ENCODE results near the gene TGIF2. TPM values are rescaled to one million over a fixed set of nuclear protein-coding genes. Genes with fewer than 3 reads are reported as not detected.

Gene TGIF2
- total and polyA plus RNA-seq, 2 of the 13 experiments (the other 11 are each of a cell fraction or from before 2014, with no cell fraction given), result 41.3 to 53.9 TPM

GRCh38 chr20:36528176-36528874 is 45.1 kb upstream of the TGIF2 start:
- Histone ChIP-seq H3K27me3 (ENCODE audit: control insufficient read depth in 1 of 2, insufficient read depth in 2 of 2, low read length in 2 of 2) (no peaks in the 10 kb centered on the region), H3K27ac (ENCODE audit: extremely low read length, insufficient read depth, low read length) (no peak overlapping the region), H3K4me3 (replicated peaks in 1 of 3; ENCODE audit: insufficient read depth in 1 of 3, low read depth in 2 of 3, low read length in 3 of 3) (no peak overlapping the region), H3K4me1 (ENCODE audit: insufficient read depth, low read length) (no peaks in the 10 kb centered on the region), H3K36me3 (replicated peaks in 1 of 2; ENCODE audit: control insufficient read depth in 1 of 2, insufficient read depth in 2 of 2, low read length in 2 of 2) (peaks cover 36 to 44% of the 10 kb centered on the region in 2 experiments), H3K9ac (ENCODE audit: insufficient read depth, low read depth, low read length) (no peak overlapping the region), H3K4me2 (ENCODE audit: low read depth, low read length) (no peak overlapping the region), H3K79me2 (ENCODE audit: insufficient read depth, low read length) (no peaks in the 10 kb centered on the region), H4K20me1 (ENCODE audit: insufficient read depth, low read length) (peaks cover 8% of the 10 kb centered on the region; the same call in 1 of the 2 replicates), H3K9me3 (ENCODE audit: low read length) (no peaks in the 10 kb centered on the region), H2AFZ (ENCODE audit: low read length) (no peak overlapping the region)
- DNase-seq (ENCODE audit: low spot score) (no peak), ATAC-seq (no peak), FAIRE-seq (no peak)
- no TSS peak for BruUV-seq (replicated peaks)
- intact Hi-C loops (cut with micrococcal nuclease; ENCODE audit: unreplicated experiment) (no loop called here), in situ Hi-C loops (cut with HindIII; ENCODE audit: extremely low pct_ligation_motif_present, low pct_unique_long_range_greater_than_20kb) (no loop called here)
- ChIA-PET CTCF (ENCODE audit: low intra/inter-chr PET ratio, low total read pairs) (no interaction called here), POLR2A (no interaction called here)
- WGBS (ENCODE audit: low lambda C conversion rate), result 95% methylated on average over 18 of the region's 18 CpGs
- TF ChIP-seq ZMAT5 (CRISPR knock-in tag; IDR thresholded peaks at IDR 0.05; ENCODE audit: borderline replicate concordance, low read depth) (no peak), TOPORS (CRISPR knock-in tag; IDR thresholded peaks at IDR 0.05) (no peak), NR2C2 (CRISPR knock-in tag; IDR thresholded peaks at IDR 0.05; ENCODE audit: borderline replicate concordance) (no peak), NR0B2 (CRISPR knock-in tag; IDR thresholded peaks at IDR 0.05) (no peak), CHCHD3 (CRISPR knock-in tag; IDR thresholded peaks at IDR 0.05) (no peak), ZNF282 (IDR thresholded peaks at IDR 0.05; ENCODE audit: partially characterized antibody) (no peak), ZNF776 (CRISPR knock-in tag; IDR thresholded peaks at IDR 0.05) (no peak), ZNF280B (CRISPR knock-in tag; IDR thresholded peaks at IDR 0.05; ENCODE audit: borderline replicate concordance) (no peak), ZNF629 (CRISPR knock-in tag; conservative IDR thresholded peaks at IDR 0.05) (peak; percentile 72), ESRRA (CRISPR knock-in tag; IDR thresholded peaks at IDR 0.05; ENCODE audit: low read depth) (peak; percentile 41; the same call in 1 of the 2 replicates), PITX1 (CRISPR knock-in tag; IDR thresholded peaks at IDR 0.05) (no peak), ZNF549 (CRISPR knock-in tag; IDR thresholded peaks at IDR 0.05) (no peak), MEF2D (CRISPR knock-in tag; IDR thresholded peaks at IDR 0.05) (no peak), KDM1A (CRISPR knock-in tag; IDR thresholded peaks at IDR 0.05) (no peak), PAF1 (CRISPR knock-in tag; IDR thresholded peaks at IDR 0.05) (0 out of 2 replicates have a peak, but pooled peaks have one; percentile 1), AGO2 (optimal IDR thresholded peaks at IDR 0.05; ENCODE audit: low read depth, low read length) (peak; percentile 45)
- TF ChIP-seq, protein P1, sequence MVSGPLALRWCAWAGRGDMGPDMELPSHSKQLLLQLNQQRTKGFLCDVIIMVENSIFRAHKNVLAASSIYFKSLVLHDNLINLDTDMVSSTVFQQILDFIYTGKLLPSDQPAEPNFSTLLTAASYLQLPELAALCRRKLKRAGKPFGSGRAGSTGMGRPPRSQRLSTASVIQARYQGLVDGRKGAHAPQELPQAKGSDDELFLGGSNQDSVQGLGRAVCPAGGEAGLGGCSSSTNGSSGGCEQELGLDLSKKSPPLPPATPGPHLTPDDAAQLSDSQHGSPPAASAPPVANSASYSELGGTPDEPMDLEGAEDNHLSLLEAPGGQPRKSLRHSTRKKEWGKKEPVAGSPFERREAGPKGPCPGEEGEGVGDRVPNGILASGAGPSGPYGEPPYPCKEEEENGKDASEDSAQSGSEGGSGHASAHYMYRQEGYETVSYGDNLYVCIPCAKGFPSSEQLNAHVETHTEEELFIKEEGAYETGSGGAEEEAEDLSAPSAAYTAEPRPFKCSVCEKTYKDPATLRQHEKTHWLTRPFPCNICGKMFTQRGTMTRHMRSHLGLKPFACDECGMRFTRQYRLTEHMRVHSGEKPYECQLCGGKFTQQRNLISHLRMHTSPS (CRISPR knock-in tag; IDR thresholded peaks at IDR 0.05; ENCODE audit: low read depth), result no peak
- TF ChIP-seq, protein P2, sequence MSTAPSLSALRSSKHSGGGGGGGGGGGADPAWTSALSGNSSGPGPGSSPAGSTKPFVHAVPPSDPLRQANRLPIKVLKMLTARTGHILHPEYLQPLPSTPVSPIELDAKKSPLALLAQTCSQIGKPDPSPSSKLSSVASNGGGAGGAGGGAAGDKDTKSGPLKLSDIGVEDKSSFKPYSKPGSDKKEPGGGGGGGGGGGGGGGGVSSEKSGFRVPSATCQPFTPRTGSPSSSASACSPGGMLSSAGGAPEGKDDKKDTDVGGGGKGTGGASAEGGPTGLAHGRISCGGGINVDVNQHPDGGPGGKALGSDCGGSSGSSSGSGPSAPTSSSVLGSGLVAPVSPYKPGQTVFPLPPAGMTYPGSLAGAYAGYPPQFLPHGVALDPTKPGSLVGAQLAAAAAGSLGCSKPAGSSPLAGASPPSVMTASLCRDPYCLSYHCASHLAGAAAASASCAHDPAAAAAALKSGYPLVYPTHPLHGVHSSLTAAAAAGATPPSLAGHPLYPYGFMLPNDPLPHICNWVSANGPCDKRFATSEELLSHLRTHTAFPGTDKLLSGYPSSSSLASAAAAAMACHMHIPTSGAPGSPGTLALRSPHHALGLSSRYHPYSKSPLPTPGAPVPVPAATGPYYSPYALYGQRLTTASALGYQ (CRISPR knock-in tag; IDR thresholded peaks at IDR 0.05), result no peak
